Activated naive CD8-positive, alpha-beta T cell treated with anti-CD3 and anti-CD28 coated beads, Interleukin-2, amount 10 ng/mL, durations not matched to agents 7 days and 5 days (primary cell): Measurements from ENCODE around the gene OR8J3. TPM values are rescaled to one million over a fixed set of nuclear protein-coding genes. Genes with fewer than 3 reads are reported as not detected.

Experiments
- total RNA-seq, 2 experiments: library from RNA; stranded (reverse); gene quantifications; one replicate each; pipeline ENCODE4 v1.2.3, GENCODE V29; 2021

Gene OR8J3
- total RNA-seq, 2 experiments from 2014 or later = not detected

Other genes starting within 250 kb of the OR8J3 start
- gene OR5W2, start 225.6 kb downstream of the OR8J3 start, total RNA-seq = not detected
- not detected for gene OR5I1, start 203.8 kb downstream of the OR8J3 start, total RNA-seq
- gene OR10AG1, start 170.3 kb downstream of the OR8J3 start, total RNA-seq = not detected
- gene OR5F1, start 145.6 kb downstream of the OR8J3 start, total RNA-seq = not detected
- not detected for gene OR5AS1, start 112.5 kb downstream of the OR8J3 start, total RNA-seq
- gene OR8I2, start 46.9 kb downstream of the OR8J3 start, total RNA-seq = not detected
- gene OR8H2, start 36.5 kb downstream of the OR8J3 start, total RNA-seq = not detected
- not detected for gene OR8H3, start 17.8 kb downstream of the OR8J3 start, total RNA-seq
- gene OR8K5, start 20.1 kb upstream of the OR8J3 start, total RNA-seq = not detected
- not detected for gene OR5J2, start 36.4 kb upstream of the OR8J3 start, total RNA-seq
- gene OR5T2, start 94.1 kb upstream of the OR8J3 start, total RNA-seq = not detected
- gene OR5T3, start 112.1 kb upstream of the OR8J3 start, total RNA-seq = not detected
- gene OR5T1, start 134.0 kb upstream of the OR8J3 start, total RNA-seq = not detected
- gene OR8H1, start 152.1 kb upstream of the OR8J3 start, total RNA-seq = not detected
- not detected for gene OR8K3, start 174.9 kb upstream of the OR8J3 start, total RNA-seq
- gene OR8K1, start 205.8 kb upstream of the OR8J3 start, total RNA-seq = not detected
- gene OR8J1, start 214.1 kb upstream of the OR8J3 start, total RNA-seq = not detected
- gene OR8U1, start 235.4 kb upstream of the OR8J3 start, total RNA-seq = not detected